ENCODE results near the gene UBA5.

The UBA5 gene

DNA sequence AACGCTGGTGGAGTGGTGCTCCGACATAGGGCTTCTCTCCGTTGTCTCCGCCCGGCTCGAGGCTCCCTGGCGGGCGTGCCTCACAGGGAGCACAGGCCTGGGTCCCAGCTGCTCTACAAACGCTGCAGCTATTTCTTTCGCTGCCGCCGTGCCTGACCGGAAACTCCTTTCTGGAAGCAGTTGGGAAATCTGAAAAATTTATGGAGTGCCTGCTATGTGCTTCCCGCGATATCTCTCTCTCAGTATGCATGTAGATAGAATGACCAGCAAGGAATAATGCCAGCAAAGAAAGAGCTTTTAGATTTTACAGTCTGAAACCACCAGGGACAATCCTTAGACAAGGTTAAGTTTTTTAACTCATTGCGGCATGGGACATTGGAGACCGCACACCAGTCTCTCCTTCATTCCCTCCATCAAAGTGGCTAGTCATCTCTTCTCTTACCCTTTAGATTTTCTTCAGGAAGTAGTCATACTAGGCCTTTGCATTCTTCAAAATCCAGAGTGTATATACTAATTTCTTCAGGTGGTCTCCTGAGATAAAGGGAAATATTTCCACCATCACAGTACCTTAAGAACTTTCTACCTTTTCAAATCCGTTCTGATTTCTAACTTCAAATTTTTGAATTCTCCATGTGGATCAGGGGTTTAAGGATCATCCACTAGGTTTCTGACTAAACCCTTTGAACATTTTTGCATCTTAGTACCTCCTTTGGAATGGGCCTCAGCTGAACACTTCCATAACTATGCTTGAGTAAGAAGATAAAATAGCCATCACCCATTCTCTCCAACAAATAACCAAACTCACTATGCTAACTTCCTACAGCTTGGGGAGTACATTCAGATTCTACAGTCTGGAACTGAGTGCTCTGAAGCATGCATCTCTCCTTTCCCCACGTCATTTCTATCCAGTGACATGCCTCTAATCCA lies 63.2 kb downstream of the UBA5 start:
- Histone ChIP-seq H3K4me3 (ENCODE audit: low read depth, low read length) (peak overlapping the region; percentile 83), H2BK5ac (ENCODE audit: low read depth, low read length, poor library complexity) (peak overlapping the region; percentile 96)

DNA sequence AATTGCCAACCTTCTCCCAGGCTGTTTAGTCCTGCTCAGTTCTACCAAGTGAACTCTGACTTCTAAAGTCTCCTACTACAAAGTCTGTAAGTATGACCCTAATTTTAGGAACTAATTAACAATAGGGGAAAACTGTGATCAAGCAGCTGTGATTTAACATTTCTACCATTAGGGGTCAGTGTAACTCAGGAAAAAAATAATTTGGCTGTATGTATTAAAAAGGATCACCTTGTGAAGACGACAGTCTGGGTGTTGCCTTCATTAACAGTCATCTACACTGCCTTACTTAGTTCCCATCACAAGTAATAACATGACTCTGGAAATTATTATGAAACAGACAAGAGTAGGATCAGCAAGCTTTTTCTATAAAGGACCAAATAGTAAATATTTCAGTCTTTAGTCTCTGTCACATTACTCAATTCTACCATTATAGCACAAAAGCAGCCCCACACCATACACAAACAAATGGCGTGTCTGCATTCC lies 66.3 kb downstream of the UBA5 start:
- Histone ChIP-seq H2BK120ac (ENCODE audit: insufficient read depth, low read length, poor library complexity) (no peak overlapping the region), H3K4me2 (ENCODE audit: low read length) (no peak overlapping the region), H3K9ac (ENCODE audit: low read length) (no peak overlapping the region), H4K8ac (ENCODE audit: low read depth, low read length) (no peak overlapping the region), H3K27ac (ENCODE audit: low read depth, low read length) (no peak overlapping the region), H3K4ac (ENCODE audit: low read depth, low read length) (no peak overlapping the region), H4K91ac (ENCODE audit: low read depth, low read length) (no peak overlapping the region), H3K27me3 (ENCODE audit: insufficient read depth, low read length) (no peaks in the 10 kb centered on the region), H2AFZ (ENCODE audit: insufficient read depth, low read length, poor library complexity) (no peak overlapping the region), H3K14ac (ENCODE audit: low read length) (no peak overlapping the region), H3K79me1 (ENCODE audit: low read length) (peaks cover 9% of the 10 kb centered on the region), H3K18ac (ENCODE audit: low read length) (no peak overlapping the region), H3K36me3 (ENCODE audit: control insufficient read depth in 1 of 2, insufficient read depth in 2 of 2, low read length in 2 of 2) (no peaks in the 10 kb centered on the region), H2AK5ac (ENCODE audit: low read length) (no peak overlapping the region), H2BK5ac (ENCODE audit: low read depth, low read length, poor library complexity) (no peak overlapping the region), H3K23ac (ENCODE audit: low read length) (no peak overlapping the region), H3K9me3 (ENCODE audit: insufficient read depth, low read depth, low read length) (no peaks in the 10 kb centered on the region), H3K4me1 (ENCODE audit: control insufficient read depth in 1 of 2, insufficient read depth in 2 of 2, low read length in 2 of 2) (peaks cover under 1 to 1% of the 10 kb centered on the region in 2 experiments), H3K79me2 (ENCODE audit: control insufficient read depth, insufficient read depth, low read length, poor library complexity) (peaks cover 8% of the 10 kb centered on the region), H2BK12ac (ENCODE audit: low read length) (no peak overlapping the region), H4K12ac (ENCODE audit: low read depth, low read length) (no peak overlapping the region), H3K4me3 (ENCODE audit: low read depth, low read length) (no peak overlapping the region)
- DNase-seq: peak in 1 of 2 donors; percentile 79
- no CpG with 5 or more reads among the region's 2 CpGs for WGBS (ENCODE audit: extremely low coverage, insufficient coverage, insufficient read length)

More for the DNA sequence above, 63.2 kb downstream of the UBA5 start:
- Histone ChIP-seq H3K79me2 (ENCODE audit: control insufficient read depth, insufficient read depth, low read length, poor library complexity) (peaks cover 10% of the 10 kb centered on the region), H3K79me1 (ENCODE audit: low read length) (peaks cover 10% of the 10 kb centered on the region), H3K14ac (ENCODE audit: low read length) (peak overlapping the region; percentile 92), H4K91ac (ENCODE audit: low read depth, low read length) (peak overlapping the region; percentile 79), H3K9me3 (ENCODE audit: insufficient read depth, low read depth, low read length) (no peaks in the 10 kb centered on the region), H2BK12ac (ENCODE audit: low read length) (no peak overlapping the region), H3K36me3 (ENCODE audit: control insufficient read depth in 1 of 2, insufficient read depth in 2 of 2, low read length in 2 of 2) (no peaks in the 10 kb centered on the region), H3K23ac (ENCODE audit: low read length) (no peak overlapping the region), H3K27me3 (ENCODE audit: insufficient read depth, low read length) (no peaks in the 10 kb centered on the region), H3K18ac (ENCODE audit: low read length) (peak overlapping the region; percentile 92), H4K12ac (ENCODE audit: low read depth, low read length) (peak overlapping the region; percentile 73), H3K4ac (ENCODE audit: low read depth, low read length) (no peak overlapping the region), H3K4me1 (ENCODE audit: control insufficient read depth in 1 of 2, insufficient read depth in 2 of 2, low read length in 2 of 2) (peaks cover 4 to 5% of the 10 kb centered on the region in 2 experiments), H3K9ac (ENCODE audit: low read length) (peak overlapping the region; percentile 71), H4K8ac (ENCODE audit: low read depth, low read length) (peak overlapping the region; percentile 98), H2AK5ac (ENCODE audit: low read length) (no peak overlapping the region), H3K4me2 (ENCODE audit: low read length) (peak overlapping the region; percentile 87), H2AFZ (ENCODE audit: insufficient read depth, low read length, poor library complexity) (peak overlapping the region; percentile 61), H3K27ac (ENCODE audit: low read depth, low read length) (peak overlapping the region; percentile 97), H2BK120ac (ENCODE audit: insufficient read depth, low read length, poor library complexity) (peak overlapping the region; percentile 68)
- peak in 1 of 2 donors; percentile 92 for DNase-seq
- no CpG with 5 or more reads among the region's 19 CpGs for WGBS (ENCODE audit: extremely low coverage, insufficient coverage, insufficient read length)
